GM21619 (cell line): ENCODE data around the gene ODF2L.
"Not testable (repeated sequence)": the region's sequence is repeated elsewhere in the genome, so short reads cannot be mapped to it uniquely, and the experiment has no call there.

ENCODE experiments used
- ATAC-seq: cut with Tn5 transposase; IDR thresholded peaks from one replicate; pipeline ENCODE4 v1.9.1; 2021; ENCODE audit not compliant: unreplicated experiment

The ODF2L gene

DNA sequence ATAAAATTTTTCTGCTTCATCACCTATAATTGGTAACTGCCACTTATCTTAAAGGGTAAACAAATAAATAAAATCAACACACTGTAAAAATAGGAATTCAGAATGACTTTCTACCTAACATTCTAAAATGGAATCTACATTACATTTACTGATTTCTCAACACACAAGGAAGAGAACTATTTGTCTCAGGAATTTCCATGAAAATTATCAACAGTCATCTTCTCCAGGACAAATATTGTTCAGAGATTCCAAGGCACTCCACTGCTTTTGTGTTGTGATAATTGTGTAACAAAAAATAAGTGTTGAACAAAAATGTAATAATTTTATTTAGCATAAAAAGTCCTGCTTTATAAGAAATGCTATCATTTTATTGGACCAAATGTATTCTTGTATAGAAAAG, 7.3 kb downstream of the ODF2L start:
- no peak for ATAC-seq

GRCh38 chr1:86387916-86388627, 8.1 kb downstream of the ODF2L start:
- no peak for ATAC-seq

- ATAC-seq, result no peak
These were observed 13.2 kb downstream of the ODF2L start for GRCh38 chr1:86382878-86383277.

GRCh38 chr1:86381223-86381622, 14.9 kb downstream of the ODF2L start:
- ATAC-seq, result no peak

- ATAC-seq, result peak; percentile 72
These were observed 15.8 kb downstream of the ODF2L start for GRCh38 chr1:86380257-86380861.

GRCh38 chr1:86378813-86379212, 17.3 kb downstream of the ODF2L start:
- no peak for ATAC-seq

GRCh38 chr1:86377341-86377740, 18.8 kb downstream of the ODF2L start:
- ATAC-seq, result no peak

GRCh38 chr1:86375688-86376087, 20.4 kb downstream of the ODF2L start:
- ATAC-seq, result no peak

- ATAC-seq, result no peak
These were observed 25.5 kb downstream of the ODF2L start for GRCh38 chr1:86370601-86371022.

- ATAC-seq, result no peak
These were observed 30.2 kb downstream of the ODF2L start for GRCh38 chr1:86365896-86366295.

DNA sequence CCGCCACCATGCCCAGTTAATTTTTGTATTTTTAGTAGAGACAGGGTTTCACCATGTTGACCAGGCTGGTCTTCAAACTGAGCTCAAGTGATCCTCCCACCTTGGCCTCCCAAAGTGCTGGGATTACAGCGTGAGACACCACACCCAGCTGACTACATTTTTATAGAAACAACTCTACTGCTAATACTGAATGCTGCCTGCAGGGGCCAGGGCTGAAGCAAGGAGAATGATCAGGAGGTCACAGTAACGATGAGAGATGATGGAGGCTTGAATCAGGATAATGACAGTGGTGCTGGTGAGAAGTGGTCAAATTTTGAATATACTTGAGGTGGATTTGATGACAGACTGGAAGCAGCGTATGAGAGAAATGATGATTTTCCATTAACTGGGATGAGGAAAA, 33.3 kb downstream of the ODF2L start:
- ATAC-seq, result no peak

DNA sequence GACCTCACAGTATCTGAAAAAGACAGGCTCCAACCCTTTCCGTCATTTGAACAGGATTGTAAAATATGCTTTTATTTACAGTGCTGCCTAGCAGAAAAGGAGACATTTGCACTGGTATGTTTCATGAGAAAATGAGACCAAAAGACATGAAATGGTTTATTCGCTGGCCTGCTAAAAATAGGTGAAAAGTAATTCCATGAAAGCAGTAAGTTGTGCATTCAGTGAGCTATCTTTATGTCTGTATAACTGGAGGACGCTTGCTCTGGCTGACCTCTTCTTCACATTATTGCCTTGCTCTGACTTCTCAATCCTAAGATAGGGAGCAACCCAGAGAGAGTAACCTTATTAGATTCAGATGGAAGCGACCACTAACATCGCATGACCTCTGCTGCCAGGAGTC, 38.3 kb downstream of the ODF2L start:
- no peak for ATAC-seq

- ATAC-seq, result no peak
These were observed 39.9 kb downstream of the ODF2L start for GRCh38 chr1:86356247-86356646.

GRCh38 chr1:86352086-86352485, 44.0 kb downstream of the ODF2L start:
- ATAC-seq, result no peak

- not testable (repeated sequence) for ATAC-seq
These were observed 45.9 kb downstream of the ODF2L start for GRCh38 chr1:86350230-86350629.

DNA sequence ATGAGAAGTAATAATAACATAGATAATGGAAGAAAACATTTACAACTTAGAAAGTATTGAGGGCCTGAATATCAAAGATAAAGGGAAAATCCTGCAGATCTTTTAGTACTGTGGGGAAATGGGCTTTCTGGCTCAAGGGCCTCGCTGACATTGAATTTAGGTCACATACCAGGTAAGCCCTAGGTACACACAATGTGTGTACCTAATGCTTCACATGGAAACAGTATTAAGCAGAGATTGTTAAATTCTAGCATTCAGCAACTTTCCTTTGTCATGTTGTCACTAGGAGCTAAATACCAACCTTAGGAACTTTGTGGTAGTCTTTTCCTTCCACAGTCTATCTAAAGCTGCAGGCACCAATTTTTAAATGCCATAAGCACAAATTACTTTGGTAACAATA, 49.7 kb downstream of the ODF2L start:
- ATAC-seq, result no peak

- no peak for ATAC-seq
These were observed 51.1 kb downstream of the ODF2L start for GRCh38 chr1:86345042-86345441.

DNA sequence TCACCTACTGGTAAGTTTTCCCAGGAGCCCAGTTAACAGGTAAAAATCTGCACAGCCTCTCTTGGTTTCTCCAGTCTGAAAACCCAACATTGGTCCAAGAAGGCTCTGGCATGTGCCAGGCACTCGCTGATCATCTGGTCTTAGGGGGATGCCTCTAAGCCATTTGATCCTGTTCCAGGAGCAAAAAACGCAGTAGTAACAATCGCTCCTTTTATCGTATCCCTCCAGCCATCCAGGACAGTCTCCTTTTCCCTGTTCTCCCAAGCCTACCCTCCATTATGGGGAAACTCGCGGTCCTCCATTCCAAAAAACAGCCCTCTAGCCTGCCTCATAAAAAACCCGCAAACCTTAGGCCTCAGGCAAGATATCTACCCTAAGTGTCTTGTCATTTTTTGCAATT, 56.2 kb downstream of the ODF2L start:
- no peak for ATAC-seq

DNA sequence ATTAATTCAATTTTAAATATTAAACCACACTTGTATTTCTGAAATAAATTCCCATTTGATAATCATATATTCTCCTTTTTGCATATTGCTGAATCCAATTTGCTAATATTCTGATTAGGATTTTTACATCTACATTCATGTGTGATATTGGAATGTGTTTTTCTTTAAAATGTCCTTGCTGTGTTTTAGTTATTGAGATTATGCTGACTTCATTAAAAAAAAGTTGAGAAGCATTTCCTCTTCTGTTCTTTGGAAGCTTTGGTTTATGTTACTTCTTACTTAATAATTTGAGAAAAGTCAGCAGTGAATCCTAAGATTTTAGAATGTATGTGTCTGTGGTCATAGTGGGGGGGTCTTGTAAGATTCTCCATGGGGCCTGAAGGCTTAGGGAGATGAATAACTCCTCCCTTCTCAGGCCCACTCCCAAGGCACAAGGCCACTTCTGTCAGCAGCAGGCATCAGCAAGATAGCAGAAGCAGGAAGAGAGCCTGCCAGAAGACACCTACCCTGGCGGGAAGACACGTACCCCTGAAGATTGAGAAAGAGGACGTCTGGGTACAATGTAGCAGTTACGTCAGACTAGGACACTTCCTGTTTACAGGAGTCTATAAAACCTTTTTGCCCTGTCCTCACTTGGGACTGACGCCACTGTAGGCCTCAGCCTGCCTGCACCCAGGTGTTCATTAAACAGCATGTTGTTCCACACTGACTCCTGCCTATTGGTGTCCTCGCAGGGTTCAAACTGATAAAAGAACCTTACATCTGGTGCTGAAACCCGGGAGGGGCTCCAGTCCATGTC, 56.9 kb downstream of the ODF2L start:
- ATAC-seq, result no peak

- no peak for ATAC-seq
These were observed 60.2 kb downstream of the ODF2L start for GRCh38 chr1:86335916-86336315.

- ATAC-seq, result no peak
These were observed 70.9 kb downstream of the ODF2L start for GRCh38 chr1:86325264-86325663.
